K562 (cell line): ENCODE measurements around the gene LRRFIP2. TPM values are rescaled to one million over a fixed set of nuclear protein-coding genes. Genes with fewer than 3 reads are reported as not detected.
A peak's percentile ranks its signal among the peaks of the same experiment; 100 is the strongest.
"Not testable (repeated sequence)": the region's sequence is repeated elsewhere in the genome, so short reads cannot be mapped to it uniquely, and the experiment has no call there.

Experiments
- ATAC-seq: fragments of 200-7000 bp; cut with Tn5 transposase; 3 replicates; pipeline ENCODE4 v1.9.1; 2020; ENCODE audit warnings: moderate library complexity
- BruUV-seq: library from RNA; stranded (reverse); fragments of 400-500 nt; replicated peaks from 2 replicates; lab custom pipeline; 2021; lab: Mats Ljungman, UMichigan
- CTCF ChIA-PET: fragments of 300-600 bp; formaldehyde crosslinking; extraction: SDS; loops from one replicate; lab custom pipeline; 2021; ENCODE audit warnings: low intra/inter-chr PET ratio; lab: Yijun Ruan, JAX
- POLR2A ChIA-PET: fragments of 300-600, 350-650 bp; sonication (Branson Sonifier 250); formaldehyde crosslinking; extraction: SDS; loops from one replicate; lab custom pipeline; 2021; ENCODE audit warnings: antibody characterized with exemption, inconsistent platforms; lab: Yijun Ruan, JAX
- DNase-seq, 4 experiments: peaks; one replicate each; pipeline versions ENCODE4 v3.0.0 to v3.0.0-alpha.2; 2011 to 2018; ENCODE audit warnings: low spot score in 3 of 4, mixed read lengths in 3 of 4; ENCODE audit errors: extremely low read depth in 1 of 4
- FAIRE-seq: peaks from 2 replicates; lab custom pipeline; 2011; peaks lifted over from hg19 to GRCh38; lab: Jason Lieb, UNC
- H2AFZ ChIP-seq: 2 replicates; pipeline ENCODE4 v1.6.0; 2011; ENCODE audit warnings: low read depth, low read length, control low read depth, inconsistent platforms
- H3K27ac ChIP-seq: fragments of 200-600 bp; 3 replicates; pipeline ENCODE4 v1.8.0; 2011; ENCODE audit warnings: low read depth, mild to moderate bottlenecking, control low read depth, inconsistent platforms, low read length, moderate library complexity, mixed read lengths; ENCODE audit errors: extremely low read depth
- H3K27me3 ChIP-seq, 2 experiments: fragments of 300-600 bp in 1 of 2; 2 replicates in 1 of 2; 3 replicates in 1 of 2; pipeline versions ENCODE4 v1.6.0 to v1.8.0; 2011; ENCODE audit warnings: inconsistent platforms in 2 of 2, low read length in 2 of 2, mild to moderate bottlenecking in 1 of 2, mixed read lengths in 1 of 2, moderate library complexity in 1 of 2; ENCODE audit not compliant: control insufficient read depth in 2 of 2, insufficient read depth in 2 of 2
- H3K36me3 ChIP-seq: fragments of 300-600 bp; 3 replicates; pipeline ENCODE4 v1.8.0; 2011; ENCODE audit warnings: mild to moderate bottlenecking, low read length, inconsistent platforms; ENCODE audit not compliant: control insufficient read depth, insufficient read depth
- H3K4me1 ChIP-seq, 2 experiments: fragments of 200-600 bp in 1 of 2; replicated peaks in 1 of 2; 2 replicates in 1 of 2; 3 replicates in 1 of 2; pipeline versions ENCODE4 v1.5.1 to v1.8.0; 2011; ENCODE audit warnings: inconsistent platforms in 2 of 2, low read length in 2 of 2, mild to moderate bottlenecking in 1 of 2, mixed read lengths in 1 of 2, moderate library complexity in 1 of 2; ENCODE audit not compliant: control insufficient read depth in 2 of 2, insufficient read depth in 2 of 2
- H3K4me2 ChIP-seq: 2 replicates; pipeline ENCODE4 v1.6.1; 2011; ENCODE audit warnings: low read length, control low read depth, inconsistent platforms, mixed read lengths; ENCODE audit not compliant: insufficient read depth
- H3K4me3 ChIP-seq: fragments of 200-600 bp; sonication (generic), shearing (Covaris generic); 2 replicates; pipeline ENCODE4 v1.5.1; 2016; ENCODE audit warnings: control low read depth, inconsistent platforms
- H3K79me2 ChIP-seq: fragments of 200-600 bp; 3 replicates; pipeline ENCODE4 v1.8.0; 2011; ENCODE audit warnings: low read length, inconsistent platforms; ENCODE audit not compliant: control insufficient read depth, insufficient read depth
- H3K9ac ChIP-seq, 2 experiments: 2 replicates each; pipeline versions ENCODE4 v1.6.0 to v1.6.1; 2011; ENCODE audit warnings: low read depth in 2 of 2, low read length in 2 of 2, control low read depth in 1 of 2, inconsistent platforms in 1 of 2, mild to moderate bottlenecking in 1 of 2, mixed read lengths in 1 of 2; ENCODE audit not compliant: insufficient read depth in 1 of 2
- H3K9me1 ChIP-seq: one replicate; pipeline ENCODE4 v1.6.0; 2011; ENCODE audit warnings: inconsistent platforms, mild to moderate bottlenecking, low read length, moderate library complexity; ENCODE audit not compliant: control insufficient read depth, insufficient read depth
- H3K9me3 ChIP-seq: replicated peaks from 2 replicates; pipeline ENCODE4 v1.5.1; 2011; ENCODE audit warnings: low read depth, low read length, inconsistent platforms; ENCODE audit not compliant: control insufficient read depth, insufficient read depth
- H4K20me1 ChIP-seq: replicated peaks from 2 replicates; pipeline ENCODE4 v1.6.1; 2011; ENCODE audit warnings: low read length, inconsistent platforms, mixed read lengths; ENCODE audit not compliant: control insufficient read depth, insufficient read depth
- HDAC3 ChIP-seq: fragments of 450-650 bp; IDR thresholded peaks from 2 replicates; pipeline ENCODE4 v1.6.1; 2018; ENCODE audit warnings: borderline replicate concordance, mild to moderate bottlenecking, moderate library complexity; ENCODE audit not compliant: partially characterized antibody
- NFIC ChIP-seq: fragments of 450-650 bp; IDR thresholded peaks from 2 replicates; pipeline ENCODE4 v1.6.1; 2017; ENCODE audit warnings: mild to moderate bottlenecking, inconsistent platforms
- WGBS: fragments of 100-300 bp; shearing (Covaris generic); methylation state at CpG from one replicate; pipeline ENCODE4 v1.1.6; 2016; ENCODE audit warnings: low coverage, mixed read lengths; ENCODE audit not compliant: insufficient coverage; ENCODE audit errors: missing lambda C conversion rate; 5-methylcytosine and 5-hydroxymethylcytosine counted together
- in situ Hi-C: fragments of 300-500 bp; cut with MboI; formaldehyde crosslinking; loops from 4 replicates; pipeline ENCODE4 v1.15.0; 2018; ENCODE audit warnings: inconsistent platforms, mixed read lengths
- intact Hi-C: fragments of 100-400 bp; cut with micrococcal nuclease; formaldehyde crosslinking; loops from 2 replicates; pipeline ENCODE4 v1.14.2; 2022
- polyA plus RNA-seq, 8 experiments: library from polyadenylated mRNA; depleted of rRNA in 4 of 8; stranded (reverse) in 5 of 8; unstranded in 3 of 8; fragments of >200 nt; fragmentation: Nextera tagmentation in 2 of 8; fragmentation: Illumina TruSeq in 1 of 8; extraction: Ambion mirVana in 2 of 8; extraction: Trizol in 1 of 8; gene quantifications; 2 replicates each; pipeline versions ENCODE4 v1.2.1 to v1.2.3, GENCODE V29; 2011 to 2014; ENCODE audit warnings: inconsistent platforms in 1 of 8, missing spikeins in 1 of 8
- total RNA-seq, 7 experiments: library from RNA; depleted of rRNA in 6 of 7; stranded (reverse); fragments of >200 nt in 6 of 7; fragmentation: Illumina TruSeq in 2 of 7; extraction: Trizol in 2 of 7; gene quantifications; 2 replicates each; pipeline versions ENCODE4 v1.2.1 to v1.2.3, GENCODE V29; 2011 to 2021; ENCODE audit warnings: low replicate concordance in 1 of 7

LRRFIP2 gene
- total and polyA plus RNA-seq, 9 of the 15 experiments (the other 6 are each of a cell fraction or from before 2014, with no cell fraction given), result 9.9 to 53.9 (median 42.7) TPM

GRCh38 chr3:37050282-37050681, 124.1 kb downstream of the LRRFIP2 start:
- H3K4me2 ChIP-seq, result no peak overlapping the region
- ChIA-PET CTCF (no interaction called here), POLR2A (interaction anchor here (1.7 to 2.0 kb wide), 2 partner anchors 12 to 57 kb away, joined by 3 to 7 read pairs; partner anchors contain the start of genes EPM2AIP1 and MLH1)
- no peak overlapping the region for H3K9ac ChIP-seq
- peaks cover 84% of the 10 kb centered on the region for H3K36me3 ChIP-seq
- ATAC-seq (no peak), FAIRE-seq (no peak), DNase-seq (no peak)
- intact Hi-C loops (no loop called here), in situ Hi-C loops (no loop called here)
- WGBS, result 100% methylated on average over 1 of the region's 1 CpG
- H3K4me1 ChIP-seq, result peaks cover 0 to 3% of the 10 kb centered on the region in 2 experiments; a peak in 2 of 5 replicates
- H3K9me3 ChIP-seq, result no peaks in the 10 kb centered on the region
- no peak overlapping the region for H2AFZ ChIP-seq
- no TSS peak for BruUV-seq
- H3K27me3 ChIP-seq, result no peaks in the 10 kb centered on the region
- no peak overlapping the region for H3K27ac ChIP-seq
- H3K9me1 ChIP-seq, result no peaks in the 10 kb centered on the region
- H3K79me2 ChIP-seq, result no peaks in the 10 kb centered on the region
- H4K20me1 ChIP-seq, result no peaks in the 10 kb centered on the region
- TF ChIP-seq HDAC3 (no peak), NFIC (peak; percentile 28; the same call in 1 of the 2 replicates)
- H3K4me3 ChIP-seq, result no peak overlapping the region

- H3K79me2 ChIP-seq, in situ Hi-C loops, FAIRE-seq, H3K4me2 ChIP-seq, H3K9me3 ChIP-seq, H3K4me1 ChIP-seq, intact Hi-C loops, H3K9ac ChIP-seq, H3K4me3 ChIP-seq, BruUV-seq, H3K27ac ChIP-seq, H2AFZ ChIP-seq, H3K9me1 ChIP-seq, DNase-seq, H4K20me1 ChIP-seq, H3K27me3 ChIP-seq, ATAC-seq, CTCF ChIA-PET: not testable (repeated sequence)
- 76% methylated on average over 3 of the region's 3 CpGs for WGBS
- POLR2A ChIA-PET, result interaction anchor here (1.6 to 2.2 kb wide), 3 partner anchors 14 to 50 kb away, joined by 4 to 6 read pairs (median 4); partner anchors contain the start of genes EPM2AIP1 and MLH1
- peaks cover 82% of the 10 kb centered on the region for H3K36me3 ChIP-seq
These were observed 131.7 kb downstream of the LRRFIP2 start for GRCh38 chr3:37042712-37043111.
